Endothelial cell of umbilical vein (primary cell): Measurements from ENCODE around the gene KCNH5.

ENCODE experiments used
- CTCF ChIP-seq, 2 donors: IDR thresholded peaks; 1 replicate in 1 of 2; 2 replicates in 1 of 2; pipeline ENCODE4 v1.5.1; 2011; ENCODE audit warnings: low read length in 2 of 2, mild to moderate bottlenecking in 2 of 2, moderate library complexity in 2 of 2, control low read depth in 1 of 2, inconsistent platforms in 1 of 2, low read depth in 1 of 2; ENCODE audit not compliant: insufficient read depth in 1 of 2; ENCODE audit errors: extremely low read depth in 1 of 2
- FOS ChIP-seq: IDR thresholded peaks from 2 replicates; pipeline ENCODE4 v1.6.1; 2011; ENCODE audit warnings: mild to moderate bottlenecking, low read length, moderate library complexity, borderline replicate concordance; ENCODE audit not compliant: insufficient read depth
- POLR2AphosphoS5 ChIP-seq: IDR thresholded peaks from 2 replicates; pipeline ENCODE4 v1.6.1; 2012; ENCODE audit warnings: low read depth, mild to moderate bottlenecking, control low read depth, low read length, moderate library complexity; ENCODE audit not compliant: insufficient read depth

GRCh38 chr14:62697461-62697860, 347.8 kb downstream of the KCNH5 start:
- TF ChIP-seq POLR2AphosphoS5 (no peak), CTCF (IDR thresholded peaks at IDR 0.05; ENCODE audit: extremely low read depth in 1 of 2, insufficient read depth in 1 of 2, low read depth in 1 of 2, low read length in 2 of 2) (no peak), FOS (no peak)
